Thoracic aorta (tissue), 2 donors: ENCODE results near the gene TUBB8B. TPM values are rescaled to one million over a fixed set of nuclear protein-coding genes. Genes with fewer than 3 reads are reported as not detected.
"Not testable (repeated sequence)": the region's sequence is repeated elsewhere in the genome, so short reads cannot be mapped to it uniquely, and the experiment has no call there.

ENCODE experiments used
- ATAC-seq: fragments of 150-250 bp; one replicate; pipeline ENCODE4 v1.8.0; 2017; ENCODE audit warnings: low read depth; ENCODE audit not compliant: insufficient number of reproducible peaks, low FRiP score
- DNase-seq: peaks from one replicate; pipeline ENCODE4 v3.0.0-alpha.2; 2020; ENCODE audit warnings: low spot score
- H3K27ac ChIP-seq, 2 donors: fragments of 200-600 bp; sonication (generic); 1 replicate in 1 of 2; 2 replicates in 1 of 2; pipeline ENCODE4 v1.5.1; 2016; ENCODE audit warnings: mild to moderate bottlenecking in 2 of 2, moderate library complexity in 2 of 2
- H3K27me3 ChIP-seq: fragments of 200-600 bp; sonication (generic); replicated peaks from 2 replicates; pipeline ENCODE4 v1.6.0; 2016; ENCODE audit warnings: mild to moderate bottlenecking; ENCODE audit not compliant: insufficient read depth
- H3K36me3 ChIP-seq: fragments of 200-600 bp; sonication (generic); one replicate; pipeline ENCODE4 v1.5.1; 2016
- H3K4me1 ChIP-seq, 2 donors: fragments of 200-600 bp; sonication (generic); 1 replicate in 1 of 2; 2 replicates in 1 of 2; pipeline versions ENCODE4 v1.5.1 to v1.6.0; 2016; ENCODE audit warnings: low read depth in 2 of 2, mild to moderate bottlenecking in 1 of 2; ENCODE audit not compliant: control insufficient read depth in 1 of 2
- H3K4me3 ChIP-seq: fragments of 200-600 bp; sonication (generic); 2 replicates; pipeline ENCODE4 v1.5.1; 2016; ENCODE audit warnings: mild to moderate bottlenecking
- H3K9me3 ChIP-seq: fragments of 200-600 bp; sonication (generic); 2 replicates; pipeline ENCODE4 v1.5.1; 2016
- total RNA-seq, 2 donors: library from RNA; depleted of rRNA; stranded (reverse); fragments of >200 nt; gene quantifications; one replicate each; pipeline versions ENCODE4 v1.1.0 to v1.2.3, GENCODE V29; 2016

Gene TUBB8B
- total RNA-seq, 2 donors from 2014 or later, result not detected

GRCh38 chr18:9937-10336 lies 39.5 kb downstream of the TUBB8B start:
- H3K36me3 ChIP-seq, H3K27me3 ChIP-seq, DNase-seq, ATAC-seq, H3K4me3 ChIP-seq, H3K4me1 ChIP-seq, H3K9me3 ChIP-seq, H3K27ac ChIP-seq: not testable (repeated sequence)

Other genes starting within 250 kb of the TUBB8B start
- gene USP14, start 108.9 kb upstream of the TUBB8B start, total RNA-seq, result 10 to 100 TPM; 26.2 to 33.3 TPM
- 100 to 1,000 TPM in 1 of 2 donors, 10 to 100 TPM in 1; 57.4 to 126 TPM for gene THOC1, start 218.4 kb upstream of the TUBB8B start, total RNA-seq